Mesenchymal stem cell (in vitro differentiated cells and primary cell): ENCODE data around the gene AADAT.
A peak's percentile ranks its signal among the peaks of the same experiment; 100 is the strongest.

Experiments
- DNase-seq: peaks from one replicate; pipeline ENCODE4 v3.0.0-alpha.2; 2013
- H2AFZ ChIP-seq: one replicate; pipeline ENCODE4 v1.6.1; 2013; ENCODE audit warnings: low read depth, mild to moderate bottlenecking, control low read depth, inconsistent platforms, low read length, moderate library complexity
- H2AK5ac ChIP-seq: 2 replicates; pipeline ENCODE4 v1.6.1; 2013; ENCODE audit warnings: low read length, moderate library complexity, mild to moderate bottlenecking, inconsistent platforms; ENCODE audit not compliant: severe bottlenecking
- H2BK120ac ChIP-seq: one replicate; pipeline ENCODE4 v1.6.1; 2013; ENCODE audit warnings: low read depth, mild to moderate bottlenecking, inconsistent platforms, low read length, moderate library complexity
- H2BK12ac ChIP-seq, 2 experiments: one replicate each; pipeline ENCODE4 v1.6.1; 2013; ENCODE audit warnings: inconsistent platforms in 2 of 2, low read length in 2 of 2, mild to moderate bottlenecking in 2 of 2, moderate library complexity in 2 of 2, control low read depth in 1 of 2
- H2BK15ac ChIP-seq: one replicate; pipeline ENCODE4 v1.6.1; 2013; ENCODE audit warnings: mild to moderate bottlenecking, low read depth, inconsistent platforms; ENCODE audit not compliant: poor library complexity, severe bottlenecking
- H2BK5ac ChIP-seq: 2 replicates; pipeline ENCODE4 v1.6.1; 2013; ENCODE audit warnings: low read depth, mild to moderate bottlenecking, low read length, control low read depth, inconsistent platforms; ENCODE audit not compliant: poor library complexity, severe bottlenecking
- H3K14ac ChIP-seq, 2 experiments: one replicate each; pipeline ENCODE4 v1.6.1; 2013; ENCODE audit warnings: inconsistent platforms in 2 of 2, low read length in 2 of 2, control low read depth in 1 of 2, mild to moderate bottlenecking in 1 of 2, moderate library complexity in 1 of 2
- H3K18ac ChIP-seq, 2 experiments: one replicate each; pipeline ENCODE4 v1.6.1; 2013; ENCODE audit warnings: inconsistent platforms in 2 of 2, low read length in 2 of 2, control low read depth in 1 of 2, low read depth in 1 of 2, mild to moderate bottlenecking in 1 of 2
- H3K23ac ChIP-seq, 2 experiments: one replicate each; pipeline ENCODE4 v1.6.1; 2013; ENCODE audit warnings: inconsistent platforms in 2 of 2, low read length in 2 of 2, mild to moderate bottlenecking in 2 of 2, moderate library complexity in 2 of 2, control low read depth in 1 of 2
- H3K27ac ChIP-seq: 2 replicates; pipeline ENCODE4 v1.5.1; 2013; ENCODE audit warnings: mild to moderate bottlenecking, moderate library complexity, low read length, control low read depth, inconsistent platforms; ENCODE audit not compliant: poor library complexity, severe bottlenecking
- H3K27me3 ChIP-seq, 2 experiments: 2 replicates each; pipeline versions ENCODE4 v1.6.1 to v1.7.0; 2013; ENCODE audit warnings: low read length in 2 of 2, mild to moderate bottlenecking in 2 of 2, moderate library complexity in 2 of 2, control low read depth in 1 of 2, inconsistent platforms in 1 of 2; ENCODE audit not compliant: control insufficient read depth in 1 of 2, insufficient read depth in 1 of 2
- H3K36me3 ChIP-seq, 2 experiments: 2 replicates each; pipeline versions ENCODE4 v1.6.1 to v1.7.0; 2013; ENCODE audit warnings: low read length in 2 of 2, control low read depth in 1 of 2, inconsistent platforms in 1 of 2, low read depth in 1 of 2, mild to moderate bottlenecking in 1 of 2; ENCODE audit not compliant: insufficient read depth in 2 of 2, control insufficient read depth in 1 of 2
- H3K4ac ChIP-seq, 2 experiments: one replicate each; pipeline ENCODE4 v1.6.1; 2013; ENCODE audit warnings: inconsistent platforms in 2 of 2, low read length in 2 of 2, mild to moderate bottlenecking in 2 of 2, moderate library complexity in 2 of 2, control low read depth in 1 of 2, low read depth in 1 of 2
- H3K4me1 ChIP-seq: 2 replicates; pipeline ENCODE4 v1.6.1; 2013; ENCODE audit warnings: low read depth, low read length, control low read depth; ENCODE audit not compliant: control insufficient read depth, insufficient read depth
- H3K4me2 ChIP-seq: 2 replicates; pipeline ENCODE4 v1.6.1; 2013; ENCODE audit warnings: low read length, mild to moderate bottlenecking, inconsistent platforms; ENCODE audit not compliant: poor library complexity, severe bottlenecking
- H3K4me3 ChIP-seq, 2 experiments: 2 replicates each; pipeline versions ENCODE4 v1.5.1 to v1.7.0; 2013; ENCODE audit warnings: low read length in 2 of 2, mild to moderate bottlenecking in 2 of 2, control low read depth in 1 of 2, low read depth in 1 of 2; ENCODE audit not compliant: insufficient read depth in 1 of 2
- H3K79me1 ChIP-seq: replicated peaks from 2 replicates; pipeline ENCODE4 v1.6.1; 2013; ENCODE audit warnings: mild to moderate bottlenecking, control low read depth, low read length, inconsistent platforms; ENCODE audit not compliant: poor library complexity, severe bottlenecking
- H3K9ac ChIP-seq: 2 replicates; pipeline ENCODE4 v1.7.0; 2013; ENCODE audit warnings: mild to moderate bottlenecking, low read length, moderate library complexity
- H3K9me3 ChIP-seq: 2 replicates; pipeline ENCODE4 v1.7.0; 2013; ENCODE audit warnings: mild to moderate bottlenecking, low read length; ENCODE audit not compliant: control insufficient read depth
- H4K8ac ChIP-seq: one replicate; pipeline ENCODE4 v1.6.1; 2013; ENCODE audit warnings: inconsistent platforms, mild to moderate bottlenecking, low read length, moderate library complexity
- H4K91ac ChIP-seq: one replicate; pipeline ENCODE4 v1.6.1; 2013; ENCODE audit warnings: mild to moderate bottlenecking, low read length, inconsistent platforms
- WGBS: methylation state at CpG from one replicate; pipeline ENCODE4 v1.1.7; 2013; ENCODE audit warnings: mixed read lengths; 5-methylcytosine and 5-hydroxymethylcytosine counted together

Gene AADAT

GRCh38 chr4:170057866-170058265 lies 31.9 kb downstream of the AADAT start:
- H3K9me3 ChIP-seq: no peaks in the 10 kb centered on the region

DNA sequence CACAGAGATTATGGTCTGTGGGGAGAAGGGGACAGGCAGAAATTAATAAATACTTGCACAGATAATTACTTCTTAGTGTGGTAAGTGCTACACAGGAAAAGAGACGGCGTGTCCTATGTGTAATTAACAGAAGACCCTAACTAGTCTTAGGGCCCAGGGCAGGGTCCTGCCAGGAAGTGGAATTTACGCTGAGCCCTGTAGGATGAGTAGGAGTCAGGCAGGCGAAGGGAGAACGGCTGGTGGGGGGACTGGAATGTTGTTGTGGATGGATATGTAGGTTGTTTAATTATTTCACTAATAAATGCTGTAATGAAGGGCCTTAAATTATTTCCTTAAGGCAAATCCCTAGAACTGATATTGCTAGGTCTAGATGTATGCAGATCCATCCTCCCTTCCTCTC lies 36.8 kb downstream of the AADAT start:
- Histone ChIP-seq H2BK5ac (no peak overlapping the region), H3K4me2 (no peak overlapping the region), H3K4ac (no peak overlapping the region), H3K23ac (no peak overlapping the region), H3K27ac (no peak overlapping the region), H3K4me3 (no peak overlapping the region), H2BK12ac (no peak overlapping the region), H3K36me3 (peaks cover 0 to under 1% of the 10 kb centered on the region in 2 experiments), H2BK15ac (no peak overlapping the region), H4K91ac (no peak overlapping the region), H3K27me3 (peaks cover 0 to 9% of the 10 kb centered on the region in 2 experiments), H4K8ac (no peak overlapping the region), H2BK120ac (no peak overlapping the region), H3K9ac (no peak overlapping the region), H3K4me1 (peaks cover 1% of the 10 kb centered on the region), H2AFZ (no peak overlapping the region), H3K9me3 (no peaks in the 10 kb centered on the region), H3K18ac (no peak overlapping the region), H3K79me1 (no peaks in the 10 kb centered on the region), H3K14ac (no peak overlapping the region), H2AK5ac (no peak overlapping the region)
- 82% methylated on average over 5 of the region's 5 CpGs for WGBS
- no peak for DNase-seq

More at GRCh38 chr4:170057866-170058265, 31.9 kb downstream of the AADAT start:
- 79% methylated on average over 4 of the region's 4 CpGs for WGBS
- Histone ChIP-seq H4K91ac (no peak overlapping the region), H3K27me3 (no peaks in the 10 kb centered on the region), H4K8ac (no peak overlapping the region), H2BK15ac (no peak overlapping the region), H2BK120ac (no peak overlapping the region), H3K9ac (no peak overlapping the region), H3K4ac (no peak overlapping the region), H3K79me1 (no peaks in the 10 kb centered on the region), H3K23ac (no peak overlapping the region), H3K27ac (no peak overlapping the region), H3K4me2 (no peak overlapping the region), H3K18ac (no peak overlapping the region), H2AFZ (no peak overlapping the region), H3K4me1 (no peaks in the 10 kb centered on the region), H2BK5ac (no peak overlapping the region), H3K36me3 (peaks cover 3 to 43% of the 10 kb centered on the region in 2 experiments), H3K14ac (no peak overlapping the region), H2AK5ac (no peak overlapping the region), H2BK12ac (no peak overlapping the region), H3K4me3 (no peak overlapping the region)
- DNase-seq: no peak

- Histone ChIP-seq H3K23ac (no peak overlapping the region), H2BK15ac (no peak overlapping the region), H2AK5ac (no peak overlapping the region), H2AFZ (peak overlapping the region; percentile 29), H3K9me3 (no peaks in the 10 kb centered on the region), H3K27ac (no peak overlapping the region), H2BK12ac (no peak overlapping the region), H4K8ac (no peak overlapping the region), H2BK5ac (no peak overlapping the region), H4K91ac (no peak overlapping the region), H3K14ac (no peak overlapping the region), H3K27me3 (peaks cover 0 to 10% of the 10 kb centered on the region in 2 experiments), H3K18ac (no peak overlapping the region), H3K9ac (no peak overlapping the region), H3K79me1 (no peaks in the 10 kb centered on the region), H3K4me1 (peaks cover 1% of the 10 kb centered on the region), H2BK120ac (no peak overlapping the region), H3K4me3 (no peak overlapping the region), H3K4me2 (no peak overlapping the region), H3K4ac (no peak overlapping the region), H3K36me3 (no peaks in the 10 kb centered on the region)
- WGBS: 90% methylated on average over 2 of the region's 2 CpGs
- DNase-seq: no peak
These were observed 38.4 kb downstream of the AADAT start for GRCh38 chr4:170051402-170051801.

DNA sequence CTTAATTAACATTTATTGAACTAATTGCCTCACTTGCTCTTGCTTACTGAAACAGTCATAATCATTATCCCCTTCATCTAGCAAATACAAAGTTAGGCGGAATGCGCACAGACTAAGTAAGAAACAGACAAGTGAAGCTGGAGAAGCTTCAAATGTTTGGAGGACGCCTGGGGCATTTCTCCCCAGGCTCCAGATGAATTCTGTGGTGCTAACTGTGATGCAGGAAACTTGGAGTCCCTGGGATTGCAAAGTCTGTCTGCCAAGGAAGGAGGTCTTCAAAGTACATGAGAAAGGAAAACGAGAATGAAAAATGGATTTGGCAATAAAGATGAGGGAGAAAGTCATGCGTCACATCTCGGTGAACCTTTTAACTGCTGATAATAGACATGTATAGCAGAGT lies 40.0 kb downstream of the AADAT start:
- Histone ChIP-seq H2BK12ac (no peak overlapping the region), H3K36me3 (no peaks in the 10 kb centered on the region), H4K91ac (no peak overlapping the region), H3K79me1 (no peaks in the 10 kb centered on the region), H3K4me1 (peaks cover 1% of the 10 kb centered on the region), H3K4ac (no peak overlapping the region), H3K14ac (no peak overlapping the region), H3K27ac (no peak overlapping the region), H2BK120ac (no peak overlapping the region), H3K18ac (no peak overlapping the region), H3K23ac (no peak overlapping the region), H2BK5ac (no peak overlapping the region), H4K8ac (no peak overlapping the region), H3K9me3 (no peaks in the 10 kb centered on the region), H2BK15ac (no peak overlapping the region), H3K4me2 (no peak overlapping the region), H3K9ac (no peak overlapping the region), H3K27me3 (peaks cover 0 to 10% of the 10 kb centered on the region in 2 experiments), H2AFZ (no peak overlapping the region), H2AK5ac (no peak overlapping the region), H3K4me3 (no peak overlapping the region)
- WGBS: 88% methylated on average over 6 of the region's 6 CpGs
- DNase-seq: no peak
